GM18873 (cell line): ENCODE data around the gene PXDN.

Experiments used
- ATAC-seq: cut with Tn5 transposase; IDR thresholded peaks from one replicate; pipeline ENCODE4 v1.9.1; 2021; ENCODE audit warnings: mild to moderate bottlenecking, moderate library complexity, moderate number of reproducible peaks; ENCODE audit not compliant: unreplicated experiment, low FRiP score

Gene PXDN

DNA sequence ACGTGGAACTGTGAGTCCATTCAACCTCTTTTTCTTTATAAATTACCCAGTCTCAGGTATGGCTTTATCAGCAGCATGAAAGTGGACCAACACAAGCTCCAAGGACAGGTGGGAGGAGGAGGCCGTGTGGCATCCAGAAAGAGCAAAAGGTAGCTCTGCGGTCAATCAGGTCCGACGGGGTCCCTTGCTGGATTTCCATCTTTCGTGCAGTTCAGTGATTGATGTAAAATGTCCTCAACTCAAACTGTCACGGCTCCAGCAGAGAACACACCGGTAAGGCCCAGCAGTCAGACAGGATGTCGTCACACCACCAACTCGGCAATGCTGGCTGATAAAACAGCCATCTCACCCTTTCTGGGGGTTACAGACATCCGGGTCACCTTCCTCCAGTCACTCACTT, 123.3 kb downstream of the PXDN start:
- ATAC-seq = no peak

- no peak for ATAC-seq
Measured at GRCh38 chr2:1620081-1620480, 124.2 kb downstream of the PXDN start.

DNA sequence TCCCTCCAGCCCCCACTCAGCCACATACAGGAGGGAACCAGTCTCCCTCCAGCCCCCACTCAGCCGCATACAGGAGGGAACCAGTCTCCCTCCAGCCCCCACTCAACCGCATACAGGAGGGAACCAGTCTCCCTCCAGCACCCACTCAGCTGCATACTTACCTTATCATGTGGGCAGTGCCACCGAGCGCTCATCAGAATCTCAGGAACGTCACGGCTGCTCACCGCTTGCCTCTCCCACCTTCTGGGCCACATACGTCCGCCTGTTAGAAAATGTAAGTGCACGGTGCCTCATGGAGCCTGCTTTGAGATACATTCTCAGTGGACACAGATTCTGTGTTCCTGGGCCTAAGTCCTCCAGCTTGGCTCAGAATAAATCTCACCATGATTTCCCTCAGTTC, 124.8 kb downstream of the PXDN start:
- no peak for ATAC-seq

- ATAC-seq = no peak
Measured at GRCh38 chr2:1618974-1619373, 125.3 kb downstream of the PXDN start.

DNA sequence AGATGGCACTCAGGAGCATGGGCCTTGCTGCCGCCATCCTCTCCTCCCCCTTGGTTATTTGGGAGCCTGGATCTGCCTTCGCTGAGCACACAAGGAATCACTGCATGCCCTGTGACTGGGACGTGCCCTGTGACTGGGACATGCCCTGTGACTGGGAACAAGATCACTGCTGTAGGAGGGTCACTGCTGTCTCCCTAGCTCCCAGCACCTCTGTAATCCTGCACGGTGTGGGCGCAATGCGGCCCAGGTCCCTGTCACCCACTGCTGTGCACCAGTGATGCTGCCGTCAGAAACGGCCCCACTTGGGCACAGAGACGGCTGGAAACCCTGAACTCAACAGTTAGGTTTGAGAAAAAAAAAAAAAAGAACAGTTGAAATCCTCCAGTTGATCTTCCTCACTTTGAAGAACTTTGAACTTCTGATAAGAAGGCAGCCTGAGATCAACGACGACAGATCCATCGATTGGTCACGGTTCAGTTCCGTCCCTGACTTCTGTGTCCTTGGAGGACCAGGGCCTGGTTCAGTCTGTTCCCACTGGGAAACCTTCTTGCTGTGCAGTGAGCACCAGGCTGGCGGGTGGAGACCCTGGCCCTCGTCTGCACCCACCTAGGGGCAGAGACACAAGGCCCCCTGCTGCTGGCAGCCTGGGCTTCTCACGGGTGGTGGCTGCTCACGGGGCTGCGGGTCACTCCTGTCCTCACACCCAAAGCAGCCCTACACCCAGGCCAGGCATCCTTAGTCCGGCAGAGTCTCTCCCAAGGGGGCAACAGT, 125.9 kb downstream of the PXDN start:
- no peak for ATAC-seq

DNA sequence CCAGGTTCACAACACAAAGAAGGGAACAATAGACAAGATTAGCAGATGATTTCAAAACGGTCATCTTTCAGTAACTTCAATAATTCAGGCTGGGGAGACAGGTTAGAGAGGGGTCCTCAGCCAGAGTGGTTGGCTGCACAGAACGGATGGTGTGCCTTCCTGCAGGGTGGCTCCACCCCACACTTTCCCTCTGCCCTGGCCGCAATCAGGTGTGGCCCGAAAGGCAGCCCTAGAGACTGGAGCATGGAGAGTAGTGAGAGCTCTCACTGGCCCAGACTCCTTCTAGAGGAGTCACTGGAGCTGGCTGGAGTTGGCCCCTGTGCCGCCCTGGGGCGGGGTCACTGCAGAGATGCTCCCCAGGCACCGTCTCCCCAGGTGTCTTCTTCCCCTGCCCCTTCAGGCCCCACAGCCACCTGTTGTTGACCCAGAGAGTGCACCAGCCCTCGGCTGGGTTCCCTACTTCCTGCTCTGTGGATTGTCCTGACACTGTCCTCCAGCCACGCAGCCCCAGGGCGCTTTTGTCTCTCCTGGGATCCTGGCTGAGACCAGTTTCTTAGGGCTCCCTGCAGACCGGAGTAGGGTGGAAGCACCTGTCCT, 126.8 kb downstream of the PXDN start:
- no peak for ATAC-seq

DNA sequence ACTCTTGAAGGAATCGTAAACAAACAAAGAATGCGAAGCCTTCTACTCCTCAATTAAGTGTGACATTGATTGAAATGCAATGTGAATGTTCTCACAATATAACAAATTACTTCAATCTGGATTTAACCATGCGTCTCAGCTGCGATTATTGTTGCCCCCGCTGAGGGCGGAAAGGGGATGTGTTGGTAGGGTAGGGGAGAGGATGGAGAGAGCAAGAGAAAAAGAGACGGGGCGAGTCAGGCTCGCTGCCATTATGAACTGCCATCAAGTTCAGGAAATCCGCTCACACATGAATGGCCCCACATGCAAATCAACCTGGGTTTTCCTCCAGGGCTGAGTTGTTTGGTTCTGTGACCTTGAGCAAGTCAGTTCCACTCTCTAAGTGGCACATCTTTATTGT, 129.8 kb downstream of the PXDN start:
- ATAC-seq = no peak

DNA sequence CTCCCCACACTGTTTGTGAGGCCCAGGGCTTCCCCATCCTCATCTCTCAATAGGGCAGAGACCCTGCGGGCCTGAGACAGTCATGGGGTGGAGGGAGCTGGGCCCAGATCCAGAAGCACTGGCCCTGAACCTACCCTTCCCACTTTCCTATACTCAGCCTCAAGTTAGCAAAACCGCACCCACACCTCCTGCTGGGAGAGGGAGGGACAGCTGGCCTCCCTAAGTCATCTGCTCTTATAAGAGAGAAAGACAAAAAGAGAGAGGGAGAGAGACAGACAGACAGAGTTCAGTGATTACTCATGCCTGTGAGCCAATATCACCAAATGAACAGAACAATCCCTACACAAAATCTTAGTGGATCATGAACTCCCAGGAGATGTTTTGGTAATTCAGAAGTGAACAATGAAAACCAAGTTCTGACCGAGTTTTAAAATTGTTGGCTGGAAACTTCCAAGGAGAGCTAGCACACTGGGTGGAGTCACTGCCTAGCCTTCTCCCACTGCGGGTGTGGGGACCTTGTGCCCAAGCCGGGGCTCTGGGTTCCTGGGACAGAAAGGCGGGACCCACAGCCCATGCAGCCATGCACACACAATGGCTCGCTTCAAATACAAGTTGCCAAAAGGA, 130.5 kb downstream of the PXDN start:
- no peak for ATAC-seq

DNA sequence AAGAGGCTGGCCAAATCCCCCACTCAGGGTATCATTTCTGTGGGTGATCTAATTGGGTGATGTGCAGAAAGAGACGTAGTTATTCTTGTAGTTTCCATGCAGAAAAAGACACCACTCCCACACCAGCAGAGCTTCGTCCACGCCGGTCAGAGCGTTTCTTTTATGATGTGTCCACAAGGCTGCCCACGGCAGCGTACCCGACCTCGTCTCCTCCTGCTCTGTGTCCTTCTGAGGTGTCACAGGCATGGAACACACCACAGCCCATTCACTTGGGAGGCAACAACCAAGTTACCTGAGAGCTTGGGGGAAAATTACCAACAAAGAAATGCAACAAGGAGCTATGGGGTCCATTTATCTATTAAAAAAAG, 131.3 kb downstream of the PXDN start:
- ATAC-seq = no peak

- no peak for ATAC-seq
Measured at GRCh38 chr2:1612391-1613077, 131.8 kb downstream of the PXDN start.

DNA sequence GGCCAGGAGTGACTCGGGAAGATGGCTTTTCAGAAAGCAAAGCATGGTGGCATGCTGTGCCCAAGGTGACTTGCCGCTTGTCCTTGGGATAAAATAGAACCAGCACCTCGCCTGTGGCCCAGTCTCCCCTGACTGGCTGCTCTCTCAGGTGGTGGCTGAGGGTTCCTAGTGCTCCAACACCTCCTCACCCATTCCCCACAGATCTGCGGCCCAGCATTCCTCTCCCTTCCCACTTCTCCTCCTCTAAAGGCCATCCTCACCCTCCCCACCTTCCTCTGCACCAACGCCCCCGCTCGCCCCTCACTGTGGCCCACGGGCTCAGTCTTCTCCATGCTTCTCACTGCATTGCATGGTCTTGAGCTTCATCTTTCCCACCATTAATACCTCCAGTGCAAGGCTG, 132.4 kb downstream of the PXDN start:
- ATAC-seq = no peak

- no peak for ATAC-seq
Measured at GRCh38 chr2:1610096-1610485, 134.2 kb downstream of the PXDN start.

DNA sequence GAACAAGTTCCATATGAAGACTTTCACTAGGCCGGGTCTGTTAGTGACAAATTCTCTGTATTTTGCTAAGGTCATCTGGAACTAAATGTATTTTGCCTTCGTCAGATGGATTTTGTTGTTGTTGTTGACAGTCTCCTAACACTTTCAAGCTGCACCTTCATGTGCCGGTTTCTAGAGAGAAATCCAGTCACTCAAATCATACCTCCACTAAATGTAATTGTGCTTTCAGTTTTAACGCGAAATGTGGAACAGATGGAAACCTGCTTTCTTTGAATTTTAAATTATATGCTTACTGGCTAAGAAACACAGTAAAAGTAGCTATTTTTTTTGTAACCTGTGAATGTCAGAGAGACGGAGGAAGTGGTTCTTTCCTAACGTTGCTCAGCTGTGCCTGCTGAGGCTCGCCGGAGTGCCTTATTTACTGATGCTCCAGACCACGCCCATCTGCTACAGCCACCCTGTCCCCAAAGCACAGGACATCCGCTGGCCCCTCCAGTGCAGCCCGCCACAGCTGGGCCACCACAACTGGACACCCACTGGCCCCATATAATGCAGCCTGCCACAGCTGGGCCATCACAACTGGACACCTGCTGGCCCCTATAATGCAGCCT, 134.7 kb downstream of the PXDN start:
- ATAC-seq = no peak

- ATAC-seq = no peak
Measured at GRCh38 chr2:1609040-1609439, 135.3 kb downstream of the PXDN start.

DNA sequence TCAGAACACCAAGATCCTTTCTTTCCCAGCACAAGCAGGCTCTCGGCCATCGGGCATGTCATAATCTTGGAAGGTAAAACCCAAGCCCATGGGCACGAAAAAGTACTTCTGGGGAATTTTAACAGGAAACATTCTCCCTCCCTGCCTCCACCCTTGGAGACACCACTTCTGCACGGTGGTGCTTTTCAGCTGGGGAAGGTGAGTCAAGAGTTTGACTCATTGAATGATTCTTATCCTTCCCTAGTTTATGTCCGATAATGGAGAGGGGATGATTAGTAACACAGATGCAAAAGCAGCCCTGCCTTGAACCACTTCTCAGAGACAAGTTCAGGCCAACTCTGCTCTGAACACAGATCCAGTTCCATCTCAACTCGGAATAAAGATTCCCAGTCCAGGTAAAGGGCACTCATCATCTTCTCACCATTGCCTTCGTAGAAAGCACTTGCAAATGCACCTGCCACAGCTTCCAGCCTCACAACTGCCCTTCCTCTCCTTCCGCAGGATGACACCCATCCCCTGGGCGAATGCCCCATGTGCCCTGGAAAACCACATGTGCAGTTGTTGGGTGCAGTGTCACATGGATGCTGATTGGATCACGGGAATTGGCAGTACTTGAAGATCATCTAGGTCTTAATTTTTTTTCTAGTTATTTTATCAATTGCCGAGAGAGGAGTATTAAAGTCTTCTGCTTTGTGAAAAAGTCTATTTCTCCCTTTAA, 136.2 kb downstream of the PXDN start:
- no peak for ATAC-seq

GRCh38 chr2:1607236-1607920, 136.9 kb downstream of the PXDN start:
- ATAC-seq = no peak

DNA sequence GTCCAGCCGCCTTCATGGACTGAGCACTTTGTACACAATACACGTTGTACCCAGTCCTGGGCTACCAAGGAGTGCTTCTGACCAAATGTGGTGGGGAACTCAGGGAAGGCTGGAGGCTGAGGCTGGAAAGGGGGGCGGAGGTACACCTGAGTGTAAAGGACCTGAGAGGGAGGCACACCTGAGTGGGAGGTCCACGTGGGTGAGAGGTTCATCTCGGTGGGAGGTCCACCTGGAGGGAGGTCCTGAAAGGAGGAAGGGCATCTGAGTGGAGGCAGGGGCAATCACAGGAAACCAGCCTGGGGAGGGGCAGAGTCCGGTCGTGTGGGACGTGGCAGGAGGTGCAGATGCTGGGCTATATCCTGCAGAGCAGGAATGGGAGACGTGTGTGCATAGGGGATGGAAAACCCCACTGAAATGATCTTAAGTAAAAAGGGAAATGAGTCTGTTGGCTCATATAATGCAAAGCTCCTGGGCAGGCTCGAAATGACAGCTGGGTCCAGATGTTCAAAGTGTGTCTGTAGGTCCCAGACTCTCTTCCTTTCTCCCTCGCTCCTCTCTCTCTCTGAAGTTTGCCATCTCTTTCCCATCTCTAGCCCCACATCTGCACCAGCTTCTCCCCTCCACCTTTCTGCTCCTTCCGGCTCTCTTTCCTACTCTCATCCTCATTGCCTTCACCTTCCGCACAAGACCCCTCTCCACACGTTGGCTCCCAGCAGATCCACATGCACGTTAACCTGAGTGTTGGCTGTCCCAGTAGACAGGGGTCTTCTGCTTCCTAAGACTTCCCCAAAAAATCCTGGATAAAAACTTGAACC, 137.7 kb downstream of the PXDN start:
- no peak for ATAC-seq

DNA sequence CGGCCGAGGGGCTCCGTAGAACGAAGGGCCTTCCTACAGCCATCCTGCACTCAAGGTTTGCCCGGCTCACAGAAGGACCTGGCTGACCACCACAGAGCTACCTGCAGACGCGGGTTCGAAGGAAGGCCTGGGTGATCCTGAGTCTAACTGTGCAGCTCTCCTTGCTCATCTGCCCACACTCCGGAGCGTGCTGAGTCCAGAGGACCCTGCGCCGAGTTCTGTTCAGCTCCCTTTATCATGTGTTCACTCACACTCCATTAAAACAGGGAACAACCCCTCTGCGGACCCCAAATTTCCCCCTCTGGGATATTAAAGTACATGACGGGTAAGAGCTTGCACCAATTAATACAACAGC, 138.3 kb downstream of the PXDN start:
- ATAC-seq = no peak
